PFSK-1 (cell line): ENCODE measurements around the gene BNC2.

Experiments
- FOXP2 ChIP-seq: optimal IDR thresholded peaks from 2 replicates; pipeline ENCODE3; 2011; ENCODE audit warnings: borderline replicate concordance, control low read depth, inconsistent platforms; ENCODE audit not compliant: insufficient read depth; ENCODE audit errors: extremely low read length, extremely low read depth
- POLR2AphosphoS5 ChIP-seq: IDR thresholded peaks from 2 replicates; pipeline ENCODE4 v1.6.1; 2012; ENCODE audit warnings: low read depth, mild to moderate bottlenecking, control low read depth, low read length, moderate library complexity
- SIN3A ChIP-seq: IDR thresholded peaks from 2 replicates; pipeline ENCODE4 v1.6.1; 2012; ENCODE audit warnings: mild to moderate bottlenecking, low read length, moderate library complexity, borderline replicate concordance; ENCODE audit not compliant: insufficient read depth
- TAF1 ChIP-seq: IDR thresholded peaks from 2 replicates; pipeline ENCODE4 v1.6.1; 2012; ENCODE audit warnings: low read length, control low read depth, borderline replicate concordance; ENCODE audit not compliant: insufficient read depth
- TF ChIP-seq, protein P1 (sequence below), 2 experiments: IDR thresholded peaks; 2 replicates each; pipeline versions ENCODE4 v1.6.1 to v1.8.0; 2011 to 2012; ENCODE audit warnings: low read depth in 2 of 2, low read length in 2 of 2, control low read depth in 1 of 2, inconsistent platforms in 1 of 2, mild to moderate bottlenecking in 1 of 2, moderate library complexity in 1 of 2; ENCODE audit not compliant: insufficient read depth in 1 of 2

The BNC2 gene

DNA sequence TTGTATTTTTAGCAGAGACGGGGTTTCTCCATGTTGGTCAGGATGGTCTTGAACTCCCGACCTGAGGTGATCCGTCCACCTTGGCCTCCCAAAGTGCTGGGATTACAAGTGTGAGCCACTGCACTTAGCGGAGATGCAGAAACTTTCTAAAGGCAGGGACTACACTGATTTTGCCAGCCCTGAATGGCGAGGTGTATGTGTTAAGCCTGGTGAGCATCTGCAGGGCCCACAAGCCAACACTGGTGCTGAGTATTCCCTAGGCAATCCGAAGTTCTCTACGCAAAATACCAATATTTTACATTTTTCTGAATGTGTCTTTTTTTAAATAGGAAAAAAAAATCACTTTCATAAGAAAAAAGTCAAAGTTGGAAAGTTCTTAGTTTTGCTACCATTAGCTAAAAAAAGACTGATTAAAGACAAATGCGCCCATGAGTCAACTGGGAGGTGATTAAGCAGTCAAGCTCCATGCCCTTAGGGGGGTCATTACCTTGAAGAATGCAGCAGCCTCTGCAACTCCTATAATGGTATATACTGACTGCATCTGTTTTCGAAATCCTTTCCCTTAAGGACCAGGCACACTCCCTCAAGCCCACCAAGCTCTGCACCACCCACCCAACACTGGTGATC, 502.8 kb downstream of the BNC2 start:
- TF ChIP-seq TAF1 (no peak), SIN3A (no peak), POLR2AphosphoS5 (no peak)
- TF ChIP-seq, protein P1, sequence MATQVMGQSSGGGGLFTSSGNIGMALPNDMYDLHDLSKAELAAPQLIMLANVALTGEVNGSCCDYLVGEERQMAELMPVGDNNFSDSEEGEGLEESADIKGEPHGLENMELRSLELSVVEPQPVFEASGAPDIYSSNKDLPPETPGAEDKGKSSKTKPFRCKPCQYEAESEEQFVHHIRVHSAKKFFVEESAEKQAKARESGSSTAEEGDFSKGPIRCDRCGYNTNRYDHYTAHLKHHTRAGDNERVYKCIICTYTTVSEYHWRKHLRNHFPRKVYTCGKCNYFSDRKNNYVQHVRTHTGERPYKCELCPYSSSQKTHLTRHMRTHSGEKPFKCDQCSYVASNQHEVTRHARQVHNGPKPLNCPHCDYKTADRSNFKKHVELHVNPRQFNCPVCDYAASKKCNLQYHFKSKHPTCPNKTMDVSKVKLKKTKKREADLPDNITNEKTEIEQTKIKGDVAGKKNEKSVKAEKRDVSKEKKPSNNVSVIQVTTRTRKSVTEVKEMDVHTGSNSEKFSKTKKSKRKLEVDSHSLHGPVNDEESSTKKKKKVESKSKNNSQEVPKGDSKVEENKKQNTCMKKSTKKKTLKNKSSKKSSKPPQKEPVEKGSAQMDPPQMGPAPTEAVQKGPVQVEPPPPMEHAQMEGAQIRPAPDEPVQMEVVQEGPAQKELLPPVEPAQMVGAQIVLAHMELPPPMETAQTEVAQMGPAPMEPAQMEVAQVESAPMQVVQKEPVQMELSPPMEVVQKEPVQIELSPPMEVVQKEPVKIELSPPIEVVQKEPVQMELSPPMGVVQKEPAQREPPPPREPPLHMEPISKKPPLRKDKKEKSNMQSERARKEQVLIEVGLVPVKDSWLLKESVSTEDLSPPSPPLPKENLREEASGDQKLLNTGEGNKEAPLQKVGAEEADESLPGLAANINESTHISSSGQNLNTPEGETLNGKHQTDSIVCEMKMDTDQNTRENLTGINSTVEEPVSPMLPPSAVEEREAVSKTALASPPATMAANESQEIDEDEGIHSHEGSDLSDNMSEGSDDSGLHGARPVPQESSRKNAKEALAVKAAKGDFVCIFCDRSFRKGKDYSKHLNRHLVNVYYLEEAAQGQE (IDR thresholded peaks at IDR 0.05; ENCODE audit: insufficient read depth in 1 of 2, low read depth in 2 of 2, low read length in 2 of 2): no peak

DNA sequence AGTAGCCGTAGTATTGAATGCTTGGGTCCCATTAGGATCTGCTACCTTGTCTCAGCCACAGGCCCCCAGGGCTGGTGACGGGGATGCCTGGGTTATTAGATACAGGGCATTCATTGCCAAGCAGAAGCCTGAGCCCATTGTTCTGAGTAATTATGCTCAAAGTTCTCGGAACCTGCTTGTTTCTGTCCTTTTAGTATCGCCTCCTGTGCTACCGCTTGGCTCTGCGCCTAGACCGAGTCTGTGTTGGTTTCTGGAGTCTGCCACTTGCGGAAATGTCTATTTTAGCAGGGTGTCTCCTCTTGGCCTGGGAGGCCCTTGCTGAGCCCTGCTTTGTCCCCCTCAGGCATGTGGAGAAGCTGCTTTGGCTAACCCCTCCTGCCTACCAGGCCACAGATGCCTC, 506.1 kb downstream of the BNC2 start:
- no peak for TF ChIP-seq POLR2AphosphoS5
- no peak for TF ChIP-seq FOXP2
- TF ChIP-seq, protein P1 (IDR thresholded peaks at IDR 0.05; ENCODE audit: insufficient read depth in 1 of 2, low read depth in 2 of 2, low read length in 2 of 2): no peak
- no peak for TF ChIP-seq SIN3A
- no peak for TF ChIP-seq TAF1

DNA sequence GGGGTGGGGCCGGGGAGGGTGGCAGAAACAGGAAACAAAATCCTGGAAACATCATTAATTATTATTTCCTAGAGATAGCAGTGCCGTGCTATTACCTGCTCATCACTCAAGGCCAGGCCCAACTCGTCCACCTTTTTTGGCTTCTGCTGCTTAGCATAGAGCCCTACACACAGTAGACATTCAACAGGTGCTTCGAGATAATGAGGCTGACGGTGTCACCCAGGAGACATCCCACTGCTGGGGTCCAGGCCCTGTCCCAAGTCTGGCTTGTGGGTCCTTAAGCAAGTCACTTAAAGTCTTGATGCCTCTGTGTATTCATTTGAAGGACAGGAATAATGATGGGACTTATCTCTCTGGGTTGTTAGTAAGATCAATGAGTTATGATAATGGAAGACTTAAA, 506.6 kb downstream of the BNC2 start:
- TF ChIP-seq TAF1: no peak
- TF ChIP-seq POLR2AphosphoS5: no peak
- TF ChIP-seq SIN3A: no peak
- TF ChIP-seq, protein P1 (IDR thresholded peaks at IDR 0.05; ENCODE audit: insufficient read depth in 1 of 2, low read depth in 2 of 2, low read length in 2 of 2): no peak
- TF ChIP-seq FOXP2: no peak

DNA sequence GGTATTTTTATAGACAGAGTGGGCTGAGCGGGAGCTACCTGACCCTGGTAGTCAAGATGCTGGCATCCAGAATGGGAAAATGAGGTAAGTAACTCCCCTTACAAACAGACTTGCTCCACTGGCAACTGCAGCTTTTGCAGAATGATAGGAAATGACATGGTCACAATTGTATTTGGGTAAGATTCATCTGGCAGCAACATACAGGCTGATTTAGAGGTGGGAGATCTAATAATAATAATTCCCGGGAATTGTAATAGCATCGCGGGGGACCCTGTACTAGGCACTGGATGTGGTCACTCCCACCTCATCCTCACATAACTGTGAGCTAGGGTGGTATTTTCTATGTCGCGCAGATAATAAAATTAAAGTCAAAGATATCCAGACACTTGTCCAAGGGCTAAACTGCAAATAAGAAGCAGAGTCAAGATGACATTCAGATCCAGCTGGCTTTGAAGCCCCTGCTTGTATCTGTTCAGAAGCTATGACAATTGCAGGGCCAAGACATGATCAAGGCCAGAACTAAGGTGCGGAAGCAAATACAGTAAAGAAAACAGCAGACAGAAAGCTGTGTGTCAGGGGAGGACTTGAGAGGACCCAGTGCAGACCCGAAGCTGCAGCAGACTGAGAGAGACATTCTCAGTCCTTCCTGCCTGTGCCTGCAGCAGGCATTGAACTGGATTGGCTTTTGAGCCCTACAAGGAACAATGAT, 507.2 kb downstream of the BNC2 start:
- TF ChIP-seq TAF1: no peak
- TF ChIP-seq, protein P1 (IDR thresholded peaks at IDR 0.05; ENCODE audit: insufficient read depth in 1 of 2, low read depth in 2 of 2, low read length in 2 of 2): no peak
- TF ChIP-seq FOXP2: no peak
- no peak for TF ChIP-seq POLR2AphosphoS5
- TF ChIP-seq SIN3A: no peak
